NCI-H1436 (cell line): ENCODE data around the gene INHBE.
A peak's percentile ranks its signal among the peaks of the same experiment; 100 is the strongest.
"Not testable (repeated sequence)": the region's sequence is repeated elsewhere in the genome, so short reads cannot be mapped to it uniquely, and the experiment has no call there.

ENCODE experiments used
- DNase-seq: peaks from one replicate; lab custom pipeline; 2025; lab: John Stamatoyannopoulos, UW

Gene INHBE, protein sequence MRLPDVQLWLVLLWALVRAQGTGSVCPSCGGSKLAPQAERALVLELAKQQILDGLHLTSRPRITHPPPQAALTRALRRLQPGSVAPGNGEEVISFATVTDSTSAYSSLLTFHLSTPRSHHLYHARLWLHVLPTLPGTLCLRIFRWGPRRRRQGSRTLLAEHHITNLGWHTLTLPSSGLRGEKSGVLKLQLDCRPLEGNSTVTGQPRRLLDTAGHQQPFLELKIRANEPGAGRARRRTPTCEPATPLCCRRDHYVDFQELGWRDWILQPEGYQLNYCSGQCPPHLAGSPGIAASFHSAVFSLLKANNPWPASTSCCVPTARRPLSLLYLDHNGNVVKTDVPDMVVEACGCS

DNA sequence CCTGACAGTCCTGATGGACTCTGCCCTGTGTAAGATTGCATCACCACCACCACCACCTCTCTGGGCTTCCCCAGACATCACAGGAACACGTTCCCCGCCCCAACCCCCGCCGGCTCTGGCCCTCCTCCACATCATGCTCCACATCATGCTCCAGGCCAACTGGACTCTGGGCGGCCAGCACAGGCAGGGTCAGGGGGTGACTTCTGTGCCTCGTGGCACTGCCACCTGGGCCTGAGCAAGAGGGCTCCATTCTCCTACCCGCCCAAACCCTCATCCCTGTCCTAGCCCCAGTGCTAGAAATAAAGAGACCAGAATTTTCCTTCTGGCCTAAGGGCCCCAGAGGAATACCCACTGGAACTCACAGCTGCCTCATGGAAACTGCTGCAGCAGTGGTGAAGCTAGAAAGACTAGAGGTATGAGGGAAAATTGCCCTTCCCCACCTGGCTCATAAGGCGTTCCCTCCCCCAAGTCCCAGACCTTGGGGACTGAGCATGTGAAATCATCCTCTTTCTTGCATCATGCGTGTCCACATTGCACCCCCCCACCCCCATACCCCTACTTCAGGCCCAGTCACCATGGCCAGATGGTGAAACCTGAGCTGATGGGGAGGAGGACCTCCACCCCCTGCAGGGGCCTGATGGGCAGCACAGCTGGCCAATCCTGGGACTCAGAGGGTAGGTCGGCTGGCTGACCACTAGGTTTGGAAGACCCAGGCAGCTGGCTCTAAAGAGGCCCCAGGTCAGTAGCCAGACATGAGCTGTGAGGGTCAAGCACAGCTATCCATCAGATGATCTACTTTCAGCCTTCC lies at the start of gene INHBE:
Gene INHBE, plus strand, starts transcription at position 742 of the 808 bp plus-strand sequence. CDS start 230 bp downstream, outside the sequence.
- peak; percentile 12 for DNase-seq

DNA sequence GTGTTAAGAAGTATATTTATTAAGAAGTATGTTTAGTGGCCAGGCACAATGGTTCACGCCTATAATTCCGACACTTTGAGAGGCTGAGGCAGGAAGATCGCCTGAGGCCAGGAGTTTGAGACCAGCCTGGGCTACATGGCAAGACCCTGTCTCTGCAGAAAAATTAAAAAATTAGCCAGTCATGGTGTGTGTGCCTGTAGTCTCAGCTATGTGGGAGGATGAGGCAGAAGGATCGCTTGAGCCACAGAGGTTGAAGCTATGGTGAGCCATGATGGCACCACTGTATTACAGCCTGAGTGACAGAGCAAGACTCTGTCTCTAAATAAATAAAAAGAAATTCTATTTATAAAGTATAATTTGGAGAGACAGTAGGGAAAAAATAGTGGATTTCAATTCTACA lies 44.6 kb upstream of the INHBE start:
- no peak for DNase-seq

DNA sequence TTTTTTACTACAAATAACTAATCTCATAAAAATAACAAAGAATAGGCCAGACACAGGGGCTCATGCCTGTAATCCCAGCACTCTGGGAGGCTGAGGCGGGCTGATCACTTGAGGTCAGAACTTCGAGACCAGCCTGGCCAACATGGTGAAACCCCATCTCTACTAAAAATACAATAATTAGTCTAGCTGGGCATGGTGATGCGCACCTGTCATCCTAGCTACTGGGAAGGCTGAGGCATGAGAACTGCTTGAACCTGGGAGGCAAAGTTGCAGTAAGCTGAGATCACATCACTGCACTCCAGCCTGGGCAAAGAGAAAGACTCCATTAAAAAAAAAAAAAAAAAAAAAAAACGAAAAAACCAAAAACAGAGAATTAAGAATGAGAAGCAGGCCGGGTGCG lies 40.9 kb upstream of the INHBE start:
- DNase-seq, result not testable (repeated sequence)

DNA sequence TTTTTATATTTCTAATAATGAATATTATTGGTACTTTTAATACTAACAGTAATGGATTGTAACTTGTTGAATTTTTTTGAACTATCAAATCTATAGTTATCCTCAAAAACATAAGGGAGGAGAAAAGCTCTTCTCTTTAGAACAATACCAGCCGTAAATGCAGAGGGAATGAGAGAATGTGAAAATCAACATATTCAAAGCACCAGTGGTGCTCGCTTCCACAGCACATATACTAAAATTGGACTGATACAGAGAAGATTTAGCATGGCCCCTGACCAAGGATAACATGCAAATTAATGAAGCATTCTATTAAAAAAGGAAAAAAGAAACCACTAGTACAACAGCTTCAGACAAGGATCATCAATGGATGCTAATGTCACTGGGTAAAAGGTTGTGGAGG lies 40.0 kb upstream of the INHBE start:
- DNase-seq, result no peak

DNA sequence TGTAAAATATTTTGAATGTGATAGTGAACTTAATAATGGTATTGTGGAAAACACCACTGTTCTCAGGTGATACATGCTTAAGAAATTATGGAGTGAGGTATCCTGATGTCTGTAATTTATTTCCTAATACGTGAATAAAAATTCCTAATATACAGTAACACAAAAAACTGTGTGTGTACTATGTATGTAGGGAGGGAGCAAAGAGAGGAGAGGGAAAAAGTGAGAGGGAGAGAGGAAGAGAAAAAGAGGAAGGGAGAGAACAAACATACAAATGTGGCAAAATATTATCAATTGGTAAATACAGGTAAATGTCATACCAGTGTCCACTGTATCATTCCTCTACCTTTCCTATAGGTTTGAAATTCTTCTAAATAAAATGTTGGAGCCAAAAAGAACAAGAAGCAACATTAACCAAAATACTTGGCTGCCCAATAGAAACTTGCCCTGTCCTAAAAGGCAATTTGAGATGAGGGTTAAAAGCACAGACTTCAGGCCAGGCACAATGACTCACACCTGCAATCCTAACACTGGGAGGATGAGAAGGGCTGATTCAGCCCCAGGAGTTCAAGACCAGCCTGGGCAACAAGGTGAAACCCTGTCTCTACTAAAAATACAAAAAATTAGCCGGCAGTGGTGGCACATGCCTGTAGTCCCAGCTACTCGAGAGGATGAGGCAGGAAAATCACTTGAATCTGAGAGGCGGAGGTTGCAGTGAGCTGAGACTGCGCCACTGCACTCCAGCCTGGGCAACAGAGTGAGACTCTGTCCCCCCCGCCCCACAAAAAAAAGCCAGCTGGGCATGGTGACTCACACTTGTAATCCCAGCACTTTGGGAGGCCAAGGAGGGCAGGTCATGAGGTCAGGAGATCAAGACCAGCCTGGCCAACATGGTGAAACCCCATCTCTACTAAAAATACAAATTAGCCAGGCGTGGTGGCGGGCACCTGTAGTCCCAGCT lies 38.8 kb upstream of the INHBE start:
- DNase-seq, result no peak

DNA sequence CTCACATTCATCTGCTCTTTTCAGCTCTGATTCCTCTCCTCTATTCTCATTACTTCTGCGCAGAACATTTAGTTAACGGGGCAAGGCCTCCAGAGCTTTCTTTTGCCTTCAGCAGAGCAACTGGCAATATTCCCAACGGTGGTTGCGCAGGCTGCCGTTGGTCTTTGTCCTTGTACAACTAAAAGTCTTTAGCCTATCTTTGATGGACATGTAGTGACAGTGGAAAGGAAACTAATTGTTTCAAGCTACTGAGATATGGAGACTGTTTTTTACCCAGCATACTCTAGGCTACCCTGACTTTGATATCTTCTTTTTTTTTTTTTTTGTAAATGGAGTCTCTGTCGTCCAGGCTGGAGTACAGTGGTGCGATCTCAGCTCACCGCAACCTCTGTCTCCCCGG lies 36.9 kb upstream of the INHBE start:
- DNase-seq, result no peak

DNA sequence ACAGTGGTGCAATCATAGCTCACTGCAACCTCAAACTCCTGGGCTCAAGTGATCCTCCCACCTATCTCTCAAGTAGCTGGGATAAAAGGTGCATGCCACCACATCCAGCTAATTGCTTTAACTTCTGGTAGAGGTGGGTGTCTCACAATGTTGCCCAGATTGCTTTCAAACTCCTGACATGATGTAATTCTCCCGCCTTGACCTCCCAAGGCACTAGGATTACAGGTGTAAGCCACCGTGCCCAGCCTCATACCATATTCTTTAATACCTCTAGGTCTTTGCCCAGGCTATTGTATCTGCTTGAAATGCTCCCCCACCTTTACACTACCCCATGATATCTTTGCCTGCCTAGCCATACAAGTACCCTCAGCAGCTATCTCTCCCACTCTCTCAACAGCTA lies 35.6 kb upstream of the INHBE start:
- no peak for DNase-seq

DNA sequence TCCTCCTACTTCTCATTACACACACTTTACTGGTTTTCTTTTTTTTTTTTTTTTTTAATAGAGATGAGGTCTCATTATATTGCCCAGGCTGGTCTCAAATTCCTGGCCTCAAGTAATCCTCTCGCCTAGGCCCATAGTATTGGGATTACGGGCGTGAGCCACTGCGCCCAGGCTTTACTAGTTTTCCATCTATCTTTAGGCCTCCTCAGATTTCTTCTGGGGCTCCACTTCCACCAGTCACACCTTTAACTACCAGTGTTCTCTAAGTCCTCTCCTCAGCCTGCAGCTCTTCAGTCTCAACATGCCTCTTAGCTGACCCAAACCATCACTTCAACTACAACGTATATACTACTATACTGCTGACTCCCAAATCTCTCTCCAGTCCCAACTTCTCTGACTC lies 34.6 kb upstream of the INHBE start:
- no peak for DNase-seq

DNA sequence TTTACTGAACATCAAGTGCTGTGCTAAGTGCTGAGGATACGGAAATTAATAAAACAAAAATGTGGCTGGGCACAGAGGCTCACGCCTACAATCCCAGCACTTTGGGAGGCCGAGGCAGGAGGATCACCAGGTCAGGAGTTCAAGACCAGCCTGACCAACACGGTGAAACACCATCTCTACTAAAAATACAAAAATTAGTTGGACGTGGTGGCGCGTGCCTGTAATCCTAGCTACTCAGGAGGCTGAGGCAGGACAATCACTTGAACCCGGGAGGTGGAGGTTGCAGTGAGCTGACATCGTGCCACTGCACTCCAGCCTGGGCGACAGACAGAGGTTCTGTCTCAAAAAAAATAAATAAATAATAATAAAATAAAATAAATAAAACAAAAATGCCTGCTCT lies 28.2 kb upstream of the INHBE start:
- DNase-seq, result not testable (repeated sequence)

DNA sequence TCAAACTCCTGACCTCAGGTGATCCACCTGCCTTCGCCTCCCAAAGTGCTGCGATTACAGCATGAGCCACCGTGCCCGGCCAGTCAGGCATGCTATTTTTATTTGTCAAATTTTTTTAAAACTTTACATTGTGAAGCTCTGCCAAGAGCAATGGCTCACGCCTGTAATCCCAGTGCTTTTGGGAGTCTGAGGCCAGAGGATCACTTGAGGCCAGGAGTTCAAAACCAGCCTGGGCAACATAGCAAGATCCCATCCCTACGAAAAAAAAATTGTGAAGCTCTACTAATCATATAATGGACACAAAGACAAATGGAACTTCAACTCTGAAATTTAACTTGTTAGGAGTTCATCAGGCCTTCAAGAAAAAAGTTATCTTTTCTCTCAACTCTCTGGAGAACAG lies 26.1 kb upstream of the INHBE start:
- DNase-seq, result no peak

DNA sequence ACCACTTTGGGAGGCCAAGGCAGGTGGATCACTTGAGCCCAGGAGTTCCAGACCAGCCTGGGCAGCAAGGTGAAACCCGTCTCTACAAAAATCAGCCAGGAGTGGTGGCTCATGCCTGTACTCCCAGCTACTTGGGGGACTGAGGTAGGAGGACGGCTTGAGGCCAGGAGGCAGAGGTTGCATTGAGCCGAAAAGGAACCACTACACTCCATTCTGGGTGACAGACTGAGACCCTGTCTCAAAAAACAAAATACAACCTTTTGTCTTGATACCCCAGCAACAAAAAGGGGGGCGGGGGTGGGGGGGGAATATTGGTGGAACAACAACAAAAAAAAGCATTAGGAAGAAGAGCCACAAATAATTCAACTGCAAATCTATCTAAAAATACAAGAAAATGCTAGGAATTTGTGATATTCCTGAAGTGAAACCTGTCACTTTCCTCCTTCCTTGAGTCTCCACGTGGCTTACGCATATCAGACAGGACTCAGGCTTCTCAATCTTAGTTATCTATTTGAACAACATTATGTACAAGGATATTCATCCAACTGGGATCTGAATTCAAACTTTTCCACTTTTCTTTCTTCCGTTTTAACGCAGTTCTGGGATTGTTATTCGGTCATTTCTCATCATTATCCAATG lies 25.5 kb upstream of the INHBE start:
- no peak for DNase-seq

DNA sequence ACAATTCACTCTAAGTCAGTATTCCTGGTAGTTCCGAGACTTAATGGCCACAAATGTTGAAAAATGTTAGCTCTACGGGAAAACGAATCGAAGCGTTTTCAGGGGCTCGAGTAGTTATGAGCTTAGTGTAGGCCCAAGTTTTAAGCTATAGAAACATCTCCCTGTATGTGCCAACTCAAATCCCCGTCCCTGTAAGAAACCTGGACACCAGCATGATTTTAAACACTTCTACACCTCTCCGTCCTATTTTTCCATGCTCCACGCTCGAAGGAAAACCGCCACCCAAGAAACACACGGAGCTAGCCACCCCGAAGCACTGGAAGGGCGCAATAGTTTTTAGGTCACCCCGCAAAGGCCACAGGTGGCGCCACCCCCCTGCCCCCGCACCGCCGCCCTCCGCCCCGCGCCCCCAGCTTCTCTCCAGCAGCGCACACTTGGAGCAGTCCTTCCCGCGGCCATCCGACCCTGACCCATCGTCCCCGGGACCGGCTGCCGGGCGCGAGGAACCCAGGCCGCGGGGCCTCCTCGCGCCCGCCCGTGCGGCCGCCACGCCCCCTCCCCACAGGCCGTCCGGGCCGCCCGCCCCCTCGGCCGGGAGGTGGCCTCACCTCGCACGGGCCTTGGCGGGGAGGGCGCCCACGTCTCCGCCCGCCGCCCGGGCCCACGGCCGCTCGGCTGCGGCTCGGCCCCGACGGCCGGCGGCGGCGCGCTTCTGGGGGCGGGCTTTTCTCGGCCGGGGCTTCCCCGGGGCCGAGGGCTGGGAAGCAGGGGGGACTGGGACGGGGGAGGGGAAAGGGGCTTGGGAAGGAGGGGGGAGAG lies 24.8 kb upstream of the INHBE start:
- peak; percentile 70 for DNase-seq

DNA sequence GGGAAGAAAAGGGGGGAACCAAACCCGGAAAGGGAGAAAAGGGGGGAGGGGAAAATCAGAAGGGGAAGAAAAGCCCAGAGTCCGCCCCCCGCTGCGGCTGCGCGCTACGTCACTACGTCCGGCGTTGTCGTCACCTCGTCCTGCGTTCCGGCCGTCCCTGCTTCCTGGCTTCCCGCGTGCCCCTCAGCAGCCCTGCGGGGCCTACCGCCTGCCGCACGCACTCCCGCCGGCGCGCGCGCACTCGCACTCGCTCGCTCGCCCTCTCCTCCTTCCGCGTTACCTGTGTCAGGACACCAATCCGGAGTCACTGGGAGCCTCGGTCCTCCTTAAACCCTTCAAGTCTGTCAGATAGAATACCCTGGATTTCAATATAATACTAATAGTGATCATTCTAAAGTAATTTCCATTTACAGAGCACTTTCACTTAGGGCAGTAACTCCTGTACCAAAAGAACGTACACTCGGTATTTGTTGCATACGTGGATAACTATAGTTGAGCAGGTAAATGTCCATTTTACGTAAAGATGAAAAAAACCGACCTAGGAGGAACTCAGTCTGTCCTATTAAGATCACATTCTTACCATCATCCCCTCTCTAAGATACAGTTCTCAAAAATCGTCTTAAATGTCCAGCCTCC lies 24.1 kb upstream of the INHBE start, which contains the start of gene R3HDM2:
Gene R3HDM2, minus strand, starts transcription at position 113 of the 636 bp plus-strand sequence. CDS start 120,615 bp downstream, outside the sequence.
- DNase-seq, result peak; percentile 91

DNA sequence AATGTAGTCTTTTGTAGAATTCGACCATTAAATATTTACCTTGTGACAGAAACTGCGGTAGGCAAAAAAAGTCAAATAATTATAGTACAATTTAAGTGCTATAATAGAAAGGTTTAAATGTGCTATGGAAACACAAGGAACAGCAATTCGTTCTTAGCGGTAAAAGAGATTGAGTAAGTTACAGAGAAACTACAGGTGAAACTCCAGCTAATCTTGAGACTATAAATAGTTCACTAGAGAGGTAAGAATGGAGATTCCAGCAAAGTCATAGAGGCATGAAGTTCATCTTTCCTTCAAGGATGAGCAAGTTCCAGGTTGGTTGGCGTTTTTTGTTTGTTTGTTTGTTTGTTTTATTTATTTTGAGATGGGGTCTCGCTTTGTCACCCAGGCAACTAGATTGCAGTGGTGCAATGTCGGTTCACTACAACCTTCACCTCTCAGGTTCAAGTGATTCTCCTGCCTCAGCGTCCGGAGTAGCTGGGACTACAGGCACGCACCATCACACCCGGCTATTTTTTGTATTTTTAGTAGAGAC lies 23.4 kb upstream of the INHBE start:
- DNase-seq, result no peak

DNA sequence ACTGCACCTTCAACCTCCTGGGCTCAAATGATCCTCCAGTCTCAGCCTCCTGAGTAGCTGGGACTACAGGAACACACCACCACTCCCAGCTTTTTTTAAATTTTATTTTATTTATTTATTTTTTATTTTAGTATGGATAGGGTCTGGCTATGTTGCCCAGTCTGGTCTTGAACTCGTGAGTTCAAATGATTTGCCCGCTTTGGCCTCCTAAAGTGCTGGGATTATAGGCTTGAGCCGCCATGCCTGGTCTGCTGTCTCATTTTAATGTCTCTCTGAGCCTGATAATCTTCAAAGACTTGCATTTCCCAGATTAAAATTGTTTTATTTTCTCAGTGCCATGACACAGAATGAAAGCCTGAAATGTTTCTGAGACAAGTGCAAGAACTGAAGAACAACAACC lies 21.7 kb upstream of the INHBE start:
- no peak for DNase-seq

DNA sequence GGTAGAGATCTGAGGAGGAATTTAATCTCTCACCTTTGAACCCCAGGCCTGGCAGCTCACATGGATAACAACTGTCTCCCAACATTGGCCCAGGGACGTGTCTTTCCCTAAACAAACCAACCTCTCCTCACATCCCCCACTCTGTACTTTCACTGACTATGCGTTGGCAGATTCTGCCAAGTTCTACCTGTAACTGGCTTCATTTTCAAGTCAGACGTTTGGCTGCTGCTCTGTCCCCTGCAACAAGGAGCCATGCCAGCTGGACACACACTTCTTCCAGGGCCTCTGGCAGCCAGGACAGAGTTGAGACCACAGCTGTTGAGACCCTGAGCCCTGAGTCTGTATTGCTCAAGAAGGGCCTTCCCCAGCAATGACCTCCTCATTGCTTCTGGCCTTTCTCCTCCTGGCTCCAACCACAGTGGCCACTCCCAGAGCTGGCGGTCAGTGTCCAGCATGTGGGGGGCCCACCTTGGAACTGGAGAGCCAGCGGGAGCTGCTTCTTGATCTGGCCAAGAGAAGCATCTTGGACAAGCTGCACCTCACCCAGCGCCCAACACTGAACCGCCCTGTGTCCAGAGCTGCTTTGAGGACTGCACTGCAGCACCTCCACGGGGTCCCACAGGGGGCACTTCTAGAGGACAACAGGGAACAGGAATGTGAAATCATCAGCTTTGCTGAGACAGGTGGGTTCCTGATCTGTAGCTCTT lies 20.4 kb upstream of the INHBE start, which contains the start of gene INHBC:
Gene INHBC, plus strand, starts transcription at position 268 of the 707 bp plus-strand sequence. Its CDS starts 103 bp downstream, at position 371.
- no peak for DNase-seq

DNA sequence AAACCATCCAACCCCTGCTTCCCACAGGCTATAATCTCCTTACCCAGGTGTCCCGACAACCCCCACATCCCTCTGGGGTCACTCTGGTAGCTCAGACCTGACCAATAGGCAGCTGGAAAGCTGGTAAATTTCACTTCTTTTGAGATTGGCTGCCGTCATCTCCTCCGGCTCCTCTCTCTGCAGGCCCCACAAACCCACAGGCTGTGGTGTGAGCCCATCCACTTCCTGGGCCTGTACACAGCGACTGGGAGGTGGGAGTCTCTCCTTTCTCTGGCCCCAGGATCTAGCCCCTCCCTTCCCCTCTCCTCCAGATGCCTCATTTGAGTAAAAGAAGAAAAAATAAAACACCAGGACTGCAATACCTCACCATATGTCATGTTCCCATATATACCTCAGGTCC lies 19.8 kb upstream of the INHBE start:
- DNase-seq, result no peak

DNA sequence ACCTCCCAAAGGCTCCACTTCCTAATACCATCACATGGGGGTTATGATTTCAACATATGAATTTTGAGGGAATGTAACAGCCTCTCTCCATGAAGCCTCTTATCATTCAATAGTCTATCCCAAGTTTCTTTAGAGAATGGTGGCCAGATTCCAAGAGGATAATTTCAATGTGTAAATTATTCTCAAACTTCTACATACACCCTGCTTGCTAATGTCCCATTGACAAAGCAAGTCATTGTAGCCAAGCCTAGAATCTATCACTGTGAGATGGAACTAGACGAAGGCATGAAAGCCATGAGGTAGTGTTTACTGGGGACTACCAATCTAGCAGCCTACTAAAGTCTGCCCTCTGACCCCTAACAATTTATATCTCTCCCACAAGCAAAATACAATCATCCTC lies 16.7 kb upstream of the INHBE start:
- no peak for DNase-seq

DNA sequence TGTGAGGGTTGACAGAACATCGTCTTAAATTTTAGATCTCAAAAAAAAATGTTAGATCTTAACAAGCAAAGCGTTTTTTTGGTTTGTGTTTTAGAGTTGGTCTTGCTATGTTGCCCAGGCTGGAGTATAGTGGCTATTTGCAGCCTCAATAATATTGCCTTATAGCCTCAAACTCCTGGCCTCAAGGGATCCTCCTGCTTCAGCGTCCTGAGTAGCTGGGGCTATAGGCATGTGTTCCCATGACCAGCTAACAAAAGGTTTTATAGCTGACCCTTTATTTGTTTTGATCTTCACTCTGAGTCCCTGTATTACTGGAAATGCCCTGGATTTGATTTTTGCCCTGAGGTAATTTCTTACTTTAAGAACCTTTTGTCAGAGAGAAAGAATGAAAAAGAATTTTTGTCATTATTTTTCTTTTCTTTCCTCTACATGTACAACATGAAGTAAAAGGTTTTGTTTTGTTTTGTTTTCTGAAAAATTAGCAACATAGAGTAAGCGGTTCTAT lies 15.3 kb upstream of the INHBE start:
- no peak for DNase-seq
